OCI-LY3 (cell line): ENCODE measurements around the gene TREM2.
"Not testable (repeated sequence)": the region's sequence is repeated elsewhere in the genome, so short reads cannot be mapped to it uniquely, and the experiment has no call there.

Experiments
- H2AFZ ChIP-seq: fragments of 200-600, 300-600 bp; shearing (Covaris generic); 2 replicates; pipeline ENCODE4 v1.6.0; 2014; ENCODE audit warnings: antibody characterized with exemption, low read depth, low read length
- H3K27ac ChIP-seq: fragments of 200-600, 300-600 bp; sonication (generic); 2 replicates; pipeline ENCODE4 v1.5.1; 2014; ENCODE audit warnings: mild to moderate bottlenecking, low read length, moderate library complexity, mixed read lengths
- H3K27me3 ChIP-seq: fragments of 200-600, 300-600 bp; sonication (generic); 2 replicates; pipeline ENCODE4 v1.6.1; 2014; ENCODE audit warnings: low read depth, low read length, mixed read lengths
- H3K36me3 ChIP-seq: fragments of 200-600, 300-600 bp; sonication (generic); replicated peaks from 2 replicates; pipeline ENCODE3; 2014; ENCODE audit warnings: low read depth, low read length, mixed read lengths
- H3K4me1 ChIP-seq: fragments of 300-600, 200-600 bp; sonication (generic); 2 replicates; pipeline ENCODE4 v1.6.1; 2014; ENCODE audit warnings: low read length, mixed read lengths
- H3K4me2 ChIP-seq: fragments of 200-600, 300-600 bp; sonication (generic); 2 replicates; pipeline ENCODE4 v1.6.1; 2014; ENCODE audit warnings: low read length, mixed read lengths
- H3K4me3 ChIP-seq: fragments of 300-600, 200-600 bp; sonication (generic); 2 replicates; pipeline ENCODE4 v1.5.1; 2014; ENCODE audit warnings: antibody characterized with exemption, mild to moderate bottlenecking, low read length, moderate library complexity
- H3K79me2 ChIP-seq: fragments of 300-600, 200-600 bp; shearing (Covaris generic); 2 replicates; pipeline ENCODE4 v1.6.1; 2014; ENCODE audit warnings: mild to moderate bottlenecking, low read length, mixed read lengths
- H3K9ac ChIP-seq: fragments of 300-600, 200-600 bp; shearing (Covaris generic); 2 replicates; pipeline ENCODE4 v1.6.0; 2014; ENCODE audit warnings: mild to moderate bottlenecking, low read length, moderate library complexity
- H3K9me3 ChIP-seq: fragments of 200-600, 300-600 bp; shearing (Covaris generic); 2 replicates; pipeline ENCODE4 v1.6.1; 2014; ENCODE audit warnings: low read length, mixed read lengths; ENCODE audit not compliant: insufficient read depth
- H4K20me1 ChIP-seq: fragments of 200-600, 300-600 bp; sonication (generic); 2 replicates; pipeline ENCODE4 v1.6.1; 2016; ENCODE audit warnings: low read length, mixed read lengths; ENCODE audit not compliant: insufficient read depth
- EZH2phosphoT487 ChIP-seq: fragments of 200-600 bp; shearing (Covaris generic); IDR thresholded peaks from 2 replicates; pipeline ENCODE4 v1.6.1; 2018; ENCODE audit warnings: antibody characterized with exemption, mixed run types, low read depth
- TF ChIP-seq, protein P1 (sequence below): fragments of 200-600, 300-600 bp; sonication (generic); IDR thresholded peaks from 2 replicates; pipeline ENCODE4 v1.5.1; 2014; ENCODE audit warnings: antibody characterized with exemption, low read length, low read depth

The TREM2 gene

DNA sequence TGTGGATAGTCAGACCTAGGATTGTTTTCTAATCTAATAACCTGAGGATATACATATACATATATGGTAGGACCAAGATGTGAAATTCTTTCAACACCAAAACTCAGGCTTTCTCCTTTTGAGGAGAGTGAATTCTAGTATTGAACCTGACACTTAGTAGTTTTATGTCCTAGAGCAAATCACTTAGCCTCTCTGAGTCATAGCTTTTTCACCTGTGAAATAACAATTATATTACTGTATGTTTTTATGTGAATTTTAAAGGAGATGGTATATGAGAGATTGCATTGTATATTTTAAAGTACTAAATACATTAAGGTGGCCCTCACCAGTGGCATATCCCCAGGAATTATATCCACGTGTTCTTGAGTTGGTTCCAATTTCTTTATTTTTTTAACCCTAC is 43.4 kb downstream of the TREM2 start:
- H3K4me3 ChIP-seq: no peak overlapping the region
- H4K20me1 ChIP-seq: no peaks in the 10 kb centered on the region
- TF ChIP-seq, protein P1, sequence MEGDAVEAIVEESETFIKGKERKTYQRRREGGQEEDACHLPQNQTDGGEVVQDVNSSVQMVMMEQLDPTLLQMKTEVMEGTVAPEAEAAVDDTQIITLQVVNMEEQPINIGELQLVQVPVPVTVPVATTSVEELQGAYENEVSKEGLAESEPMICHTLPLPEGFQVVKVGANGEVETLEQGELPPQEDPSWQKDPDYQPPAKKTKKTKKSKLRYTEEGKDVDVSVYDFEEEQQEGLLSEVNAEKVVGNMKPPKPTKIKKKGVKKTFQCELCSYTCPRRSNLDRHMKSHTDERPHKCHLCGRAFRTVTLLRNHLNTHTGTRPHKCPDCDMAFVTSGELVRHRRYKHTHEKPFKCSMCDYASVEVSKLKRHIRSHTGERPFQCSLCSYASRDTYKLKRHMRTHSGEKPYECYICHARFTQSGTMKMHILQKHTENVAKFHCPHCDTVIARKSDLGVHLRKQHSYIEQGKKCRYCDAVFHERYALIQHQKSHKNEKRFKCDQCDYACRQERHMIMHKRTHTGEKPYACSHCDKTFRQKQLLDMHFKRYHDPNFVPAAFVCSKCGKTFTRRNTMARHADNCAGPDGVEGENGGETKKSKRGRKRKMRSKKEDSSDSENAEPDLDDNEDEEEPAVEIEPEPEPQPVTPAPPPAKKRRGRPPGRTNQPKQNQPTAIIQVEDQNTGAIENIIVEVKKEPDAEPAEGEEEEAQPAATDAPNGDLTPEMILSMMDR: no peak
- TF ChIP-seq EZH2phosphoT487: no peak
- no peak overlapping the region for H3K4me2 ChIP-seq
- no peaks in the 10 kb centered on the region for H3K79me2 ChIP-seq
- no peaks in the 10 kb centered on the region for H3K36me3 ChIP-seq
- no peak overlapping the region for H2AFZ ChIP-seq
- H3K4me1 ChIP-seq: no peaks in the 10 kb centered on the region
- no peak overlapping the region for H3K27ac ChIP-seq
- H3K27me3 ChIP-seq: no peaks in the 10 kb centered on the region
- H3K9me3 ChIP-seq: no peaks in the 10 kb centered on the region
- H3K9ac ChIP-seq: no peak overlapping the region

- not testable (repeated sequence) for H3K27me3 ChIP-seq, H3K9me3 ChIP-seq, H3K4me2 ChIP-seq, H3K4me3 ChIP-seq, H4K20me1 ChIP-seq, H3K4me1 ChIP-seq, H2AFZ ChIP-seq, H3K9ac ChIP-seq, H3K27ac ChIP-seq, H3K36me3 ChIP-seq, H3K79me2 ChIP-seq
These were observed 47.9 kb downstream of the TREM2 start for GRCh38 chr6:41115027-41115426.

DNA sequence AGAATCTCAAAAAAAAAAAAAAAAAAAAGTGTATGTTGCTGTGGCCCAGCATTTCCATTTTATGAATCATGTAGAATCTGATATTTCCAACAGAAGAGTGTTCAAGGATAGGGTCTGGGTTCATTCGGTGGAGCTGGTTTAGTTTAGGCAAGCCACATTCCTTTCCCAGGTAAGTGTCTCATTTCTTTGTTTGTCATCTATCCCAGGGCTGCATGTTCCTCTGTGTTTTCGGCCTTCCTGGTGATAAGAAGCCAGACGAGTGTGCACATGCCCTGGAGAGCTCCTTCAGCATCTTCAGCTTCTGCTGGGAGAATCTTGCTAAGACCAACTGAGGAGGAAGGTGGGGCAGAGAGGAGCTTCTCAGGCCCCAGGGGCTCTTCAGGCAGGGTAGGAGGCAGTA is 51.9 kb downstream of the TREM2 start:
- Histone ChIP-seq H2AFZ (no peak overlapping the region), H3K27ac (no peak overlapping the region), H3K4me3 (no peak overlapping the region), H3K36me3 (no peaks in the 10 kb centered on the region), H3K9me3 (no peaks in the 10 kb centered on the region), H3K4me2 (no peak overlapping the region), H3K4me1 (no peaks in the 10 kb centered on the region), H3K79me2 (no peaks in the 10 kb centered on the region), H3K9ac (no peak overlapping the region), H4K20me1 (no peaks in the 10 kb centered on the region), H3K27me3 (no peaks in the 10 kb centered on the region)
- TF ChIP-seq EZH2phosphoT487: no peak
- TF ChIP-seq, protein P1: no peak
